ENCODE data around the gene HSPB1. TPM values are rescaled to one million over a fixed set of nuclear protein-coding genes. Genes with fewer than 3 reads are reported as not detected.
"Not testable (repeated sequence)": the region's sequence is repeated elsewhere in the genome, so short reads cannot be mapped to it uniquely, and the experiment has no call there.

Gene HSPB1
- total RNA-seq, 6 experiments from 2014 or later, result 1,016 to 1,211 (median 1,126) TPM

DNA sequence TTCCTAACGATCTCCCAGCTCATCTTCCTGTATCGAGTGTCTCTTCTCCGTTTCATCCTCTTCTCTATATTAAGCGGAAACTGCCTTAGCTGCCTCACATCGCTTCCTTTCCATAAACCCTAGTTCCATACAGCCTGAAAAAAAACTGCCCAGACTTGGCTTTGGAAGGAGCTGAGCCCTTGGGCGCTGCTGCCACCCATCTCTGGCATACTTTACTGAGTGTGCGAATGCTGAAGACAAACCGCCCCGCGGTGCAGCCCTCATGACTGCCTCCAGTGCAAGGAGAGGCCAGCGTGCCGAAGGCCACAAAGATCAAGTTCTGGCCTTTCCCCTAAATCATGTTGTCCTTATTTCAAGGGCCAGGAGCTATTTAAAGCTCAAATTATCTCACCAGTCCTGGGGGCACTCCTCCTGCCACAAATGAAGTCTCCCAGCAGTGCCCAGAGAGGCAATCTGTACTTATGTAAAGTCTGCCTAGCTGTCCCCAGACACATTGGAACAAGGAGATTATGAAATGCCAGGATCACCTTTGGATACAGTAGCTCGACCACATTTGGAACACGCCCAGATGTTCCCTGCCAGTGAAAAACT, 31.1 kb downstream of the HSPB1 start:
- DNase-seq, result no peak
- H3K4me1 Mint-ChIP-seq (ENCODE audit: low read depth), result peaks cover 42% of the 10 kb centered on the region
- H3K27me3 Mint-ChIP-seq (ENCODE audit: insufficient read depth), result peaks cover 2% of the 10 kb centered on the region
- peaks cover 51% of the 10 kb centered on the region for H3K36me3 Mint-ChIP-seq (ENCODE audit: low read depth)
- no peak overlapping the region for H3K4me3 Mint-ChIP-seq
- peak overlapping the region; percentile 22; the same call in 1 of the 2 replicates for H3K27ac Mint-ChIP-seq
- TF ChIP-seq, protein P1, sequence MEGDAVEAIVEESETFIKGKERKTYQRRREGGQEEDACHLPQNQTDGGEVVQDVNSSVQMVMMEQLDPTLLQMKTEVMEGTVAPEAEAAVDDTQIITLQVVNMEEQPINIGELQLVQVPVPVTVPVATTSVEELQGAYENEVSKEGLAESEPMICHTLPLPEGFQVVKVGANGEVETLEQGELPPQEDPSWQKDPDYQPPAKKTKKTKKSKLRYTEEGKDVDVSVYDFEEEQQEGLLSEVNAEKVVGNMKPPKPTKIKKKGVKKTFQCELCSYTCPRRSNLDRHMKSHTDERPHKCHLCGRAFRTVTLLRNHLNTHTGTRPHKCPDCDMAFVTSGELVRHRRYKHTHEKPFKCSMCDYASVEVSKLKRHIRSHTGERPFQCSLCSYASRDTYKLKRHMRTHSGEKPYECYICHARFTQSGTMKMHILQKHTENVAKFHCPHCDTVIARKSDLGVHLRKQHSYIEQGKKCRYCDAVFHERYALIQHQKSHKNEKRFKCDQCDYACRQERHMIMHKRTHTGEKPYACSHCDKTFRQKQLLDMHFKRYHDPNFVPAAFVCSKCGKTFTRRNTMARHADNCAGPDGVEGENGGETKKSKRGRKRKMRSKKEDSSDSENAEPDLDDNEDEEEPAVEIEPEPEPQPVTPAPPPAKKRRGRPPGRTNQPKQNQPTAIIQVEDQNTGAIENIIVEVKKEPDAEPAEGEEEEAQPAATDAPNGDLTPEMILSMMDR (IDR thresholded peaks at IDR 0.05), result no peak
- H3K9me3 Mint-ChIP-seq, result no peaks in the 10 kb centered on the region

DNA sequence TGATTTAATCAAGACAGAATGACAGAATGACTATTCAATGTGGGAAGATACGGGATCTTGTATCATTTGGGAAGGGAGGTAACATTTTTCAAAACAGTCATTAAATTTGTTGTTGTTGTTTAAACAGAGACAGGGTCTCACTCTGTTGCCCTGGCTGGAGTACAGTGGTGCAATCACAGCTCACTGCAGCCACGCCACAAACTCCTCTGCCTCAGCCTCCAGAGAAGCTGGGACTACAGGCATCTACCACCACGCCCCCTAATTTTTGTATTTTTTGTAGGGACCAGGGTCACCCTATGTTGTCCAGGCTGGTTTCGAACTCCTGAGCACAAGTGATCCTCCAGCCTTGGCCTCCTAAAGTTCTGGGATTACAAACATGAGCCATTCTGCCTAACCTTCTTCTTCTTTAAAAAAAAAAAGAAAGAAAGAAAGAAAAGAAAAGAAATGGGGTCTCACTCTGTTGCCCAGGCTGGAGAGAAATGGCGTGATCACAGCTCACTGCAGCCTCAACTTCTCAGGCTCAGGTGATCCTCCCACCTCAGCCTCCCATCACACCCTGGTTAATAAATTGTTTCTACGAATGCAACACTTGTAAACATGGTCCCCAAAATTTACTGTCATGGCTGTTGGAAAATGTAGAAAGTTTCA, 32.0 kb downstream of the HSPB1 start:
- Mint-ChIP-seq H3K4me1 (ENCODE audit: low read depth) (peaks cover 41% of the 10 kb centered on the region), H3K27me3 (ENCODE audit: insufficient read depth) (peaks cover 2% of the 10 kb centered on the region), H3K4me3 (no peak overlapping the region), H3K36me3 (ENCODE audit: low read depth) (peaks cover 44% of the 10 kb centered on the region), H3K27ac (no peak overlapping the region), H3K9me3 (no peaks in the 10 kb centered on the region)
- no peak for DNase-seq
- TF ChIP-seq, protein P1 (IDR thresholded peaks at IDR 0.05), result no peak

DNA sequence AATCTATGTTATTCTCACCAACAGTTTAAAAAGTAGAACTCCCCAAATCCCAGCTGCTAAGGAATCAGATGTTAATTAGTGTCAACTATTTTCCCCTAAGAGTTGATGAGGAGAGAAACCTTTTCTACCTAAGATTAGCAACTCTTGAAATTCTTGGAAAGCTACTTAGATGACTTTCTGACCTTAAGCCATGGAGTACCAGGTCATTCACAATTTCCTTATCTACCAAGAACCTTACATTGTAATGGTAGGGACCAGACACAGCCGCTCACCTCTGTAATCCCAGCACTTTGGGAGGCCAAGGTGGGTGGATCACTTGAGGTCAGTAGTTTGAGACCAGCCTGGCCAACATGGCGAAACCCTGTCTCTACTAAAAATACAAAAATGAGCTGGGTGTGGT, 32.9 kb downstream of the HSPB1 start:
- DNase-seq; H3K27me3 Mint-ChIP-seq (ENCODE audit: insufficient read depth); H3K9me3 Mint-ChIP-seq; H3K4me3 Mint-ChIP-seq; H3K27ac Mint-ChIP-seq: not testable (repeated sequence)
- Mint-ChIP-seq H3K4me1 (ENCODE audit: low read depth) (peaks cover 46% of the 10 kb centered on the region), H3K36me3 (ENCODE audit: low read depth) (peaks cover 39% of the 10 kb centered on the region)

DNA sequence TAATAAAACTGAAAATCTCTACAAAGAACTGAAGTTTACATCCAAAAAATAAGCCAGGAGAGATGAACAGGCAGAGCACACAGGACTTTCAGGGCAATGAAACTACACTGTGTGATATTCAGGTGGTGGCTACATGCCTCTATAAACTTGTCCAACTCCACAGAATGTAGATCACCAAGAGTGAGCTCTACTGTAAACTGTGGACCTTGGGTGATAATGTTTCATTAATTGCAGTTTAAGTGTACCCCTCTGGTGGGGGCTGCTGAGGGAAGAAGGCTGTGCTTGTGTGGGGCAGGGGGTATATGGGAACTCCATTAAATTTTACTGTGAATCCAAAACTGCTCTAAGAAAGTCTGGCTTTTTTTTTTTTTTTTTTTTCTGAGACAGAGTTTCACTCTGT, 33.6 kb downstream of the HSPB1 start:
- H3K27ac Mint-ChIP-seq, result peak overlapping the region; percentile 53
- peaks cover 53% of the 10 kb centered on the region for H3K4me1 Mint-ChIP-seq (ENCODE audit: low read depth)
- H3K9me3 Mint-ChIP-seq, result no peaks in the 10 kb centered on the region
- no peak overlapping the region for H3K4me3 Mint-ChIP-seq
- no peak for DNase-seq
- peaks cover 2% of the 10 kb centered on the region; the same call in 1 of the 2 replicates for H3K27me3 Mint-ChIP-seq (ENCODE audit: insufficient read depth)
- H3K36me3 Mint-ChIP-seq (ENCODE audit: low read depth), result peaks cover 39% of the 10 kb centered on the region
- TF ChIP-seq, protein P1 (IDR thresholded peaks at IDR 0.05), result no peak

DNA sequence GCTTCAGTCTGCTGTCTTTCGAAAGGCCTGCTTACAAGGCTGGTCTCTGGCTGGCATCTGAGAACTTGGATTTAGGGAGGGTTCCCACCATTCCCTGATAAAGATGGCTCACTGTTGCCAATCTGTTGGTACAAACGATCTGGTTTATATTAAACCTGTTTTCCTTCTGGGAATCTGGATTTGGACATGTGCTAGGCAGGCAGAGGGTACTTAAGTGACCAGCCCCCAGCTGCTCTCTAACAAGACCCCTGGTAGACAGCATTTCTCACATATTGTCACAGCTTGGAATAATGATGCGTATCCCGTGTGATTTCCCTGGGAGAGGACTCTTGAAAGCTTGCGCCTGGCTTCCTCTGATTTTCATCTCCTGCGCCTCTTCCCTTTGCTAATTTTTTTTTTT, 34.7 kb downstream of the HSPB1 start:
- H3K9me3 Mint-ChIP-seq, result no peaks in the 10 kb centered on the region
- DNase-seq, result no peak
- H3K27me3 Mint-ChIP-seq (ENCODE audit: insufficient read depth), result peaks cover 2% of the 10 kb centered on the region; the same call in 1 of the 2 replicates
- peaks cover 58% of the 10 kb centered on the region for H3K4me1 Mint-ChIP-seq (ENCODE audit: low read depth)
- H3K36me3 Mint-ChIP-seq (ENCODE audit: low read depth), result peaks cover 37% of the 10 kb centered on the region
- H3K27ac Mint-ChIP-seq, result no peak overlapping the region
- TF ChIP-seq, protein P1 (IDR thresholded peaks at IDR 0.05), result no peak
- H3K4me3 Mint-ChIP-seq, result no peak overlapping the region

DNA sequence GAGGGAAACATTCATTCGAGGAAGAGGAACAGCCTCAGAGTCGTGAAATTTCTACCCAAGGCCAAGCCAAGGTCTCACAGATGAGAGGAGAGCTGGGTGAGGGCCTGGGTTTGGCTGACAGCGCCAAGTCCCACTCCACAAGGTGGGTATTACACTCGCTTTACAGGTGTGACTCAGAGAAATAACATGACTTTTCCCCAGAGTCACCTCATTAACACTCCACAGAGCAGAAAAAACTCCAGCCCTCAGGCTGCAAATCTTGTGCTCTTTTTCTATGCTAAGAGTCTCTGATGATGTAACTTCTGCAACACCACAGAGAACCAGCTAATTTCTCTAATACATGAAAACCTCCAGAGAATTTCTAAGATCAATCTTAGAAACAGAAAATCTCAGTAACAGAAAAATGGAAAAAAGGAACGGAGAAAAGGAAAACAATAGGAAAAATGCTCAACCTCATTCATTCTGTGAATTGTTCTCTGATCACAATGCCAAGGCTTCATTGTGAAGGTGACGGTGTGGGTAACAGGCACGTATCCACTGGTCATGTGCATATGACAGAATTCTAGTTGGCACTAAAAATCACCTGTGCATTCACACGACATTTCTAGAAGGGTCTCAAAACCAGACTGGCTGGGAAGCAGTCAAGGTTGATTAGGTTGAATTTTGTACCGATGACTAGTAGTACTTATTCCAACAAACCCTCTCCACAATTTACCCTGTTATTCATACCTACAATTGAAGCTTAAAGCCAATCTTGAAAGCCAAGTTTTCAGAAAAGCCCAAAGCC, 36.0 kb downstream of the HSPB1 start:
- H3K4me1 Mint-ChIP-seq (ENCODE audit: low read depth), result peaks cover 67% of the 10 kb centered on the region

More for the DNA sequence above, 36.0 kb downstream of the HSPB1 start:
- DNase-seq, result no peak
- no peak overlapping the region for H3K4me3 Mint-ChIP-seq
- TF ChIP-seq, protein P1 (IDR thresholded peaks at IDR 0.05), result no peak
- peak overlapping the region; percentile 60 for H3K27ac Mint-ChIP-seq
- no peaks in the 10 kb centered on the region; the same call in 1 of the 2 replicates for H3K27me3 Mint-ChIP-seq (ENCODE audit: insufficient read depth)
- H3K36me3 Mint-ChIP-seq (ENCODE audit: low read depth), result peaks cover 41% of the 10 kb centered on the region
- no peaks in the 10 kb centered on the region for H3K9me3 Mint-ChIP-seq

Measured in HFFc6 (cell line).